ENCODE results near the gene AKAP12.

AKAP12 gene

DNA sequence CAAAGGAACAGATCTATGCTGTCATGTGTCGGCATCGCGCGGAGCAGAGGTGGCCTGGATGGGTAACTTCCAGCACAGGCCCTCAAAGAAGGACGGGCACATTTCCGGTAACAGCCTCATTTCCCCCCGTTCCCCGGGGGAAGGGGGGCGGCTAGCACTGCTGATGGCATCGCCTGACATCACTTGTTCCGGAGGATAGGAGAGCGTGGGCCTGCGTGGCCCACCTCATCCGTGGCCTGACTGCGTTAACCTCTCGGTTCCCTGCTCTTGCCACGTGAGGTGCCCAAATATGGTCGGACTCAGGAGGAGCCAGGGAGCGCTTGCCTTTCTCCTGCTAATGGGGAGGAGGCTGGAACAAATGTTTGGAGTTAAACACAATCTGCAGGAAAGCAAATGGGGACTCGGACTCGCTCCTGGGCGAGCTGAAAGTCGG lies at the start of gene AKAP12:
AKAP12 (plus strand) TSS at position 365 of the 433 bp plus-strand sequence. CDS start 596 bp downstream, outside the sequence.
- no peak for DNase-seq (ENCODE audit: low read depth)

- DNase-seq (ENCODE audit: low read depth) = no peak
Measured at GRCh38 chr6:151191527-151191926, 48.2 kb upstream of the AKAP12 start.

- DNase-seq (ENCODE audit: low read depth) = no peak
Measured at GRCh38 chr6:151196555-151196954, 43.2 kb upstream of the AKAP12 start.

GRCh38 chr6:151197556-151197955 lies 42.2 kb upstream of the AKAP12 start:
- DNase-seq (ENCODE audit: low read depth) = no peak

GRCh38 chr6:151199991-151200390 lies 39.8 kb upstream of the AKAP12 start:
- no peak for DNase-seq (ENCODE audit: low read depth)

GRCh38 chr6:151205721-151206600 lies 33.8 kb upstream of the AKAP12 start:
- no peak for DNase-seq (ENCODE audit: low read depth)

DNA sequence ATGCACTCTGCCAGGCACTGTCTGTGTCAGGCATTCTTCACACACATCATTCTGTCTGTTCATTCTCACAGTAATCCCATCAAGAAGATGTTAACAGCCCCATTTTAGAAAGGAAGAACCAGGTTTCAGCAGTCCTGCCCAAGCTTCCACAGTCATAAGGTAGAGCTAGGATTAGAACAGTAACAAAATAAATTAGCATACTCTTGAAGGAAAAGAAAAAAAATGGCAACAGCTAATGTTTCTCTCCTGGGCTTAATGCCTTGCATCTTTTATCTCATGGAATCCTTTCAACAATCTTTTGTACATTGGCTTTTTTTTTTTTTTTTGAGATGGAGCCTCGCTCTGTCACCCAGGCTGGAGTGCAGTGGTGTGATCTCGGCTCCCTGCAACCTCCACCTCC lies 32.1 kb upstream of the AKAP12 start:
- DNase-seq (ENCODE audit: low read depth) = no peak

DNA sequence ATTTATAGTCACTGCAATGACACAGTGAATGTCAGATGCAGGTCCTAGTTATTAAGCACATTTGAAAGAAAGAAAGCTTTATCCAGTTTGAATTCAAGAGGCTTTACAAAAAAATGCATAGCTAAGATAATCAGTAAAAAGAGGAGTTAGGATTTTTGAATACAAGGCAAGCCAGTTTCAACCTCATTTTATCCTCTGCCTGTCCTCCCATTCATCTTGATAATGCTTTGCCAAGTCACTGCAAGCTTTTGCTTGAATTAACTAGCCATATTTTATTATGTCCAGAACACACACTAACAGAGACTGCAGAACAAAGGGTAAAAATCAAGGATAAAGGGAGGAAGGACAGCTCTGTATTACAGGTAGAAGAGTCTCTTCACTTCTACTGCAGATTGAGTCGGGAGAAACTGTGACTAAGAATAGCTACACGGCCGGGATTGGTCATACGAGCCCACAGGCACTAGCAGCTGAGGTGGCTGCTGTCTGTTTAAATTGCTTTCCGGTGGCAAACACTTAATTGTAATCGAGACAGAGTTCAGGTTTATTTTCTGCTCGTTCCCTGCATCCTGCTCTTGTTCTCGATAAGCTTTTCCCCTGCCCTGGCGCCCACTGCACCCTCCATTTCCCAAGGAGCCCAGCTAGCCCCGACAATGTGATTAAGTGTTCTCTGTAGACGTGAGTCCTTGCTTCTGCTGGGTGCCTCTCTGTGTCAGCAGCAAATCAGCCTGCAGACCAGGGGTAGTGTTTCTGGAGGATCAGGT lies 30.5 kb upstream of the AKAP12 start:
- DNase-seq (ENCODE audit: low read depth) = no peak

DNA sequence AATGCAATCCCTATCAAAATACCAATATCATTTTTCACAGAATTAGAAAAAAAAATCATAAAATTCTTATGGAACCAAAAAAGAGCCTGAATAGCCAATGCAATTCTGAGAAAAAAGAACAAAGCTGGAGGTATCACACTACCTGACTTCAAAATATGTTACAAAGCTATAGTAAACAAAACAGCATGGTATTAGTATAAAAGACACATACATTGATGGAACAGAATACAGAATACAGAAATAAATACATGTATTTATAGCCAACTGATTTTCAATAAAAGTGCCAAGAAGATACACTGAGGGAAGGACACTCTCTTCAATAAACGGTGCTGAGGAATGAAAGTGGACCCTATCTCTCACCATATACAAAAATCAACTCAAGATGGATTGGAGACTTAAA lies 28.7 kb upstream of the AKAP12 start:
- no peak for DNase-seq (ENCODE audit: low read depth)

GRCh38 chr6:151213352-151213751 lies 26.4 kb upstream of the AKAP12 start:
- no peak for DNase-seq (ENCODE audit: low read depth)

- DNase-seq (ENCODE audit: low read depth) = no peak
Measured at GRCh38 chr6:151215999-151216398, 23.8 kb upstream of the AKAP12 start.

DNA sequence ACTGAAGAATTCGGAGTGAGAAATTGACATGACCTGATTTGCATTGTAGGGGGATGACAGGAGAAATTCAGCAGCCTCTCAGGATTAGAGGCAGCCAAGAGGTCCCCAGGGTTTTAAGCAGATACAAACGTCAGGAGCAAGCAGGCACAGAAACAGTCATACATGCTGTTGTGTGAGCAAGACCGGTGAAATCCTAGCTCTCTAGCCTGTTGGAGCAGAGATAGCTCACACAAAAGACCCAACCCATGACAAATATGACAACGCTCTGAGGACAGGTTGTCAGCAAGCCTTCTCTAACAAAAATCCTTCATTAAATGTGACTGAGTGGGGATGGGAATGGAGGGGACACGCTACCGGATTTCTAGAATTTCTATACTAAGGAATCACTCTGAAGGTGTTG lies 23.0 kb upstream of the AKAP12 start:
- no peak for DNase-seq (ENCODE audit: low read depth)

DNA sequence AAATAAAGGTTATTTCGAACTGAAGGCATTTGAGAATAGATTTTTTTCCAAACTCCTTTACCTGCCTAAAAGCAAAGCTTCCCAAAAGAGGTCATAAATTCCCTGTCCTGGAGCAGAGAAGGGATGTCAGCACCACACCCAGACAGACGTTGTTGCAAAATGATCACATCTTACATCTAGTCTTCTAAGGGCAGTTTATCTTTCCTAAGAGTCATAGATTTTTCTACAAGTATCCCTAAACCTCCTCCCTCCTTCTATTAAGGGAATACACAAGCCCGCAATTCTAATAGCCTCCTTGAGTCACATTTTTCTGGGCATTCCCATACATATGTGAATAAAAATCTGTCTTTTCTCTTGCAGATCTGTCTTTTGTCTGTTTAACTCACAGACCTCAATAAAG lies 20.6 kb upstream of the AKAP12 start:
- DNase-seq (ENCODE audit: low read depth) = no peak

DNA sequence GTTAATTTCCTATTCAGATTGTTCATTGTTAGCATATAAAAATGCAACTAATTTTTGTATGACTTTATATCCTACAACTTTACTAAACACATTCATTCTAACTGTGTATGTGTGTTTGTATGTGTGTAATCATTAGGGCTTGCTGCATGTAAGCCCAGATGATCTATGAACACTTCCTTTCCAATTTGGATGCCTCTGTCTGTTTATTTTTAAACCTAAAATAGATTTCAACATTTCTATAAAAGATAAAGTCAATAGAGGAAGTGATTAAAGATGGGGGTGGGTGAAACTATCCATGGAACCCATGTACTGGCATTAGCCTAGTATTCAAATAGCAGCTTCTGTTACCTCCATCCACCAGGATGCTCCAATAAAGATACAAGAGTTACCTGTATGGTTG lies 15.7 kb upstream of the AKAP12 start:
- DNase-seq (ENCODE audit: low read depth) = no peak

DNA sequence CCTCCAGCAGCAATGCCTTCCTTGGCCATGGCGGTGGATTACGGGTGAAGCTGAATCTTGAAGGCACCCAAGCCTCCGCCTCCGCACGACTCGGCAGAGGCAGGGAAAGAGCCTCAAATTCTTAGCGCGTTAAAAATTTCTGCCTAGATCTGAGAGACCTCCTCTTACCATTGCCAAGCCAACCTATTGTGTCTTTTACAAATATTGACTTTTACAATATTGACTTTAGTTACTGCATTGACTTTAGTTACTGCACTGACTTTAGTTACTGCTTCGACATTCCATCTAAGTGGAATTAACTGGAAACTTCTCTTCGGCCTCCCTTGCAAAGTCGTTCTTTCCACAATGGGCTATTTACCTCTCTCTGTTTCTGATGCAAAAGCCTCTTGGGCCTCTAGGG lies 13.8 kb upstream of the AKAP12 start:
- no peak for DNase-seq (ENCODE audit: low read depth)

DNA sequence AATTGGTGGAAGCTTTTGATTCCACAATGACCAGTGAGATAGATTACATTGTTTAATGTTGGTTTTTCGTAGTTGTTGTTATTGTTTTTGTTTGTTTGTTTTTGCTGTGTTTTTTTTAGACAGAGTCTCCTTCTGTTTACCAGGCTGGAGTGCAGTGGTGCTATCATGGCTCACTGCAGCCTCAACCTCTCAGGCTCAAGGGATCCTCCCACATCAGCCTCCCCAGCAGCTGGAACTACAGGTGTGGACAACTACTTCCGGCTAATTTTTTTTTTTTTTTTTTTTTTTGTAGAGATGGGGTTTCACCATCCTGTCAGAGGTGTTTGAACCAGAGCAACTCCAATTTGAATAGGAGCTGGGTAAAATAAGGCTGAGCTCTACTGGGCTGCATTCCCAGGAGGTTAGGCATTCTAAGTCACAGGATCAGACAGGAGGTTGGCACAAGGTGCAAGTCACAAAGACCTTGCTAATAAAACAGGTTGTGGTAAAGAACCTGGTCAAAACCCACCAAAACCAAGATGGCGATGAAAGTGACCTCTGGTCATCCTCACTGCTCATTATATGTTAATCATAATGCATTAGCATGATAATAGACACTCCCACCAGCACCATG lies 10.9 kb upstream of the AKAP12 start:
- DNase-seq (ENCODE audit: low read depth) = no peak

DNA sequence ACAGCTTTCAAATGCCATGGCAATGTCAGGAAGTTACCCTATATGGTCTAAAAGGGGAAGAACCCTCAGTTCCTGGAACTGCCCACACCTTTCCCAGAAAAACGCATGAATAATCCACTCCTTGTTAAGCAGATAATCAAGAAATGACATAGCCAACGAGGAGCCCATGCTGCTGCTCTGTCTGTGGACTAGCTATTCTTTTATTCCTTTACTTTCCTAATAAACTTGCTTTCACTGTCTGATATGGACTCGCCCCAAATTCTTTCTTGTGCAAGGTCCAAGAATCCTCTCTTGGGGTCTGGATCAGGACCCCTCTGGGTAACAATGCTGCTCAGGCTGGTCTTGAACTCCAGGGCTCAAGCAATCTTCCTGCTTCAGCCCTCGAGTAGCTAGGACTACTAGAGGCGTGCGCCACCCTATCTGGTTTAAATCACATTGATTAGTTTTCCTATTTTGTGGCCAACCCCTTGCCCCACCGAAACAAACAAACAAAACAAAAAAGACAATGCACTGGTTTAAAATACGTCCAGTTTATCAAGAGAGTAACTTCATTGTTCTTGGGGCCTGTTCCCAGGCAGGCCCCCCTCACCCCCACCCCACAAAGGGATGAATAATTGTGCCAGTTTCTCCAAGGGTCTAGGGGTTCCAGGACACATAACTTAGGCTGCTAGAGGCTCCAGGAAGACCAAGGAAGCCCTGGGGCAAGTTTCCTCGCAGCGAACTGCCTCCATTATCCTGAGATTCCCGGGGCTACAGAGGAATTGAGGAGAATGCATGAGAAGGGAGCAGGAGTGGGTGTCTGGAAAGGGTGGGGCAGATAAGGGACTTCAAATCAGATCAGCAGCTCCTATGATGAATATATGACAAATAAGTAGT lies 10.1 kb upstream of the AKAP12 start:
- DNase-seq (ENCODE audit: low read depth) = no peak

DNA sequence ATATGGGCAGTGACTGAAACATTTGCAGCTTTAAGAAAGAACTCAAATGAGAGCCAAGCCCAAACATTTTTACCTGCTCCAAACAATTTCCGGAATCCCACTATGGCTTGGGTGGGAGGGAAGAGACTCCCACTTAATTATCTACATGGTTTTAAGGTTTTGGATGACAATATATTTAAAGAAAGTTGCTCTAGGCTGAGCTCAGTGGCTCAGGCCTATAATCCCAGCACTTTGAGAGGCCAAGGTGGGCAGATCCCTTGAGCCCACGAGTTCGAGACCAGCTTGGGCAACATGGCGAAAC lies 9.5 kb upstream of the AKAP12 start:
- no peak for DNase-seq (ENCODE audit: low read depth)

- no peak for DNase-seq (ENCODE audit: low read depth)
Measured at GRCh38 chr6:151232899-151233298, 6.9 kb upstream of the AKAP12 start.

- no peak for DNase-seq (ENCODE audit: low read depth)
Measured at GRCh38 chr6:151233731-151234130, 6.0 kb upstream of the AKAP12 start.

DNA sequence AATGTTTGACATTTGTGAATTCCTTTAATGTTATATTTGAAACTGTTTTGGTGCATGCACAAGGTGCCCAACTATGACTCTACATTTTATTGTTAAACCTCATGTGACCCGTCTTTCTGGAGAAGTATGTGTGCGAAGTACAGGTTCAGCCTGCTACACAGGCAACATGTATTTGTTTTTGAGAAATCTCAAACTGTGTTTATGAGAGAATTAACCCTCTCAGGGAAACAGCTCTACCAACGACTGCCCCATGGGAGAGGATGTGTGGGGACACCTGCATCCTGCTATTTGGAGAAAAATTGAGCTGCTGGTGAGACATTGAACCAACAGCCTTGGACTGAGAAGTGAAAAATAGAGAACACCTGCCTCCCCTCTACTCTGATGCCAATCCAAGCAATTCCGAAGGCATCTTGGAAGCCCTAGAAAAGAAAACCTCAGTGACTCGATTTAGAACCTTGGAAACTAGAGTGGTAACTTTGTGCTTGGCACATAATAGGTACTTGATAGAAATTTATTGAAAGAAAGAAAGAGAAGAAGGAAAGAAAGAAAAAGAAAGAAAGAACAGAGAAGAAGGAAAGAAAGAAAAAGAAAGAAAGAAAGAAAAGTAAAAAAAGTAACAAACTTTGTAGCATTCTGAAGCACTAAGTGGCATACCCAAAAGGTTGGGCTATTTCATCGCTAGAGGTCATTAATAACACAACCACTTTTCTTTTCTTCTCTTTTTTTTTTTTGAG lies 2.9 kb upstream of the AKAP12 start:
- no peak for DNase-seq (ENCODE audit: low read depth)
